ENCODE measurements around the gene NKG7. TPM values are rescaled to one million over a fixed set of nuclear protein-coding genes. Genes with fewer than 3 reads are reported as not detected.

The NKG7 gene
- total RNA-seq, 1 donor from 2014 or later = not detected

GRCh38 chr19:51341066-51341465 is 31.4 kb downstream of the NKG7 start:
- H3K9me3 Mint-ChIP-seq (ENCODE audit: unreplicated experiment) = peaks cover 4% of the 10 kb centered on the region
- no peak for TF ChIP-seq CTCF (IDR thresholded peaks at IDR 0.05; ENCODE audit: partially characterized antibody, unreplicated experiment)
- peaks cover 13% of the 10 kb centered on the region for H3K27me3 Mint-ChIP-seq (ENCODE audit: unreplicated experiment)
- H3K36me3 Mint-ChIP-seq (ENCODE audit: unreplicated experiment) = no peaks in the 10 kb centered on the region
- peak overlapping the region; percentile 87 for H3K4me3 Mint-ChIP-seq (ENCODE audit: unreplicated experiment)
- DNase-seq = no peak
- peaks cover 3% of the 10 kb centered on the region for H3K4me1 Mint-ChIP-seq (ENCODE audit: low read depth, unreplicated experiment)
- peak overlapping the region; percentile 88 for H3K27ac Mint-ChIP-seq (ENCODE audit: unreplicated experiment)

- Mint-ChIP-seq H3K27ac (ENCODE audit: unreplicated experiment) (peak overlapping the region; percentile 85), H3K4me1 (ENCODE audit: low read depth, unreplicated experiment) (peaks cover 3% of the 10 kb centered on the region), H3K4me3 (ENCODE audit: unreplicated experiment) (peak overlapping the region; percentile 99), H3K27me3 (ENCODE audit: unreplicated experiment) (peaks cover 13% of the 10 kb centered on the region), H3K36me3 (ENCODE audit: unreplicated experiment) (no peaks in the 10 kb centered on the region), H3K9me3 (ENCODE audit: unreplicated experiment) (peaks cover 4% of the 10 kb centered on the region)
- TF ChIP-seq CTCF (IDR thresholded peaks at IDR 0.05; ENCODE audit: partially characterized antibody, unreplicated experiment) = peak; percentile 37
- peak; percentile 99 for DNase-seq
Measured at GRCh38 chr19:51339687-51340656, 32.5 kb downstream of the NKG7 start.

- H3K4me1 Mint-ChIP-seq (ENCODE audit: low read depth, unreplicated experiment) = peaks cover 3% of the 10 kb centered on the region
- H3K27ac Mint-ChIP-seq (ENCODE audit: unreplicated experiment) = peak overlapping the region; percentile 85
- peaks cover 11% of the 10 kb centered on the region for H3K27me3 Mint-ChIP-seq (ENCODE audit: unreplicated experiment)
- no peaks in the 10 kb centered on the region for H3K36me3 Mint-ChIP-seq (ENCODE audit: unreplicated experiment)
- H3K9me3 Mint-ChIP-seq (ENCODE audit: unreplicated experiment) = peaks cover 4% of the 10 kb centered on the region
- DNase-seq = no peak
- H3K4me3 Mint-ChIP-seq (ENCODE audit: unreplicated experiment) = peak overlapping the region; percentile 99
- TF ChIP-seq CTCF (IDR thresholded peaks at IDR 0.05; ENCODE audit: partially characterized antibody, unreplicated experiment) = no peak
Measured at GRCh38 chr19:51339313-51339686, 33.2 kb downstream of the NKG7 start.

GRCh38 chr19:51338563-51339312 is 33.7 kb downstream of the NKG7 start:
- peak; percentile 93 for DNase-seq
- Mint-ChIP-seq H3K27ac (ENCODE audit: unreplicated experiment) (no peak overlapping the region), H3K27me3 (ENCODE audit: unreplicated experiment) (peaks cover 11% of the 10 kb centered on the region), H3K36me3 (ENCODE audit: unreplicated experiment) (no peaks in the 10 kb centered on the region), H3K9me3 (ENCODE audit: unreplicated experiment) (peaks cover 4% of the 10 kb centered on the region), H3K4me3 (ENCODE audit: unreplicated experiment) (peak overlapping the region; percentile 99), H3K4me1 (ENCODE audit: low read depth, unreplicated experiment) (peaks cover 3% of the 10 kb centered on the region)
- peak; percentile 95 for TF ChIP-seq CTCF (IDR thresholded peaks at IDR 0.05; ENCODE audit: partially characterized antibody, unreplicated experiment)
